ENCODE data around the gene LEPROT.

DNA sequence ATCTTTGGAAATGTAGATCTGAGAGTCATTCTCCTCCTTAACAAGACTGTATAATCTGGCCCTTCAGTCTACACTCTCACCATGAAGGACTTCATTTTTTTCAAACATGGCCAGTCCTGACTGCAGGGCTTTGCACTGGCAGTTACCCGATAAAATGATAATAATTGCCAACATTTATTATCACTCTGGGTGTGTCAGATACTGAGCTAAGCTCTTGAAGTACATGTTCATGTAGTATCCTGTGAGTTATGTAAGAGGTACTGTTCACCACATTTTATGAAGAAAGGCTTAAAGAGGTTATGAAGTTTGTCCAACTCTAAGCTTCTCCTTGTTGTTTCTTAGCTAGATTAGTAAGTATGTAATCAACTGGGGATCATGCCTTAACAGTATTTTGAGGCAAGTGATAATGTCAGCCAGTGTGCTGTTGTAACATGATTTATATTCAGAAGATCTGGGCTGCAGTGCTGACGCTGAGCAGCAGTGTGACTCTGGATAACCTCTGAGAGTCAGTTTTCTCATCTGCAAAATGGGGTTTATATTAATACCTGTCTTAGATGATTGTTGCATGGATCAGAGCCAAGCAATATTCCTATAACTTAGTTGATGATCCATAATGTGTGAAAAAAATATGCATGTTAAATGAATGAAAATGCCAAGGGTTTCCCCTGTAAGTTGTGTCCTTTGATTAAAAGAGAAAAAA lies 42.1 kb upstream of the LEPROT start:
- TF ChIP-seq, protein P1, sequence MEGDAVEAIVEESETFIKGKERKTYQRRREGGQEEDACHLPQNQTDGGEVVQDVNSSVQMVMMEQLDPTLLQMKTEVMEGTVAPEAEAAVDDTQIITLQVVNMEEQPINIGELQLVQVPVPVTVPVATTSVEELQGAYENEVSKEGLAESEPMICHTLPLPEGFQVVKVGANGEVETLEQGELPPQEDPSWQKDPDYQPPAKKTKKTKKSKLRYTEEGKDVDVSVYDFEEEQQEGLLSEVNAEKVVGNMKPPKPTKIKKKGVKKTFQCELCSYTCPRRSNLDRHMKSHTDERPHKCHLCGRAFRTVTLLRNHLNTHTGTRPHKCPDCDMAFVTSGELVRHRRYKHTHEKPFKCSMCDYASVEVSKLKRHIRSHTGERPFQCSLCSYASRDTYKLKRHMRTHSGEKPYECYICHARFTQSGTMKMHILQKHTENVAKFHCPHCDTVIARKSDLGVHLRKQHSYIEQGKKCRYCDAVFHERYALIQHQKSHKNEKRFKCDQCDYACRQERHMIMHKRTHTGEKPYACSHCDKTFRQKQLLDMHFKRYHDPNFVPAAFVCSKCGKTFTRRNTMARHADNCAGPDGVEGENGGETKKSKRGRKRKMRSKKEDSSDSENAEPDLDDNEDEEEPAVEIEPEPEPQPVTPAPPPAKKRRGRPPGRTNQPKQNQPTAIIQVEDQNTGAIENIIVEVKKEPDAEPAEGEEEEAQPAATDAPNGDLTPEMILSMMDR (IDR thresholded peaks at IDR 0.05): no peak
- TF ChIP-seq POLR2A (IDR thresholded peaks at IDR 0.05): no peak
